Smooth muscle cell (in vitro differentiated cells): Measurements from ENCODE around the gene SLC25A21. TPM values are rescaled to one million over a fixed set of nuclear protein-coding genes. Genes with fewer than 3 reads are reported as not detected.

Experiments
- DNase-seq: peaks from one replicate; lab custom pipeline; 2025; ENCODE audit not compliant: unreplicated experiment; lab: John Stamatoyannopoulos, UW
- H2AFZ ChIP-seq: fragments of 200-600 bp; sonication (generic); 2 replicates; pipeline ENCODE4 v1.6.0; 2016; ENCODE audit warnings: antibody characterized with exemption, low read depth, mild to moderate bottlenecking
- H3F3A ChIP-seq: fragments of 200-600 bp; sonication (generic); 2 replicates; pipeline ENCODE4 v1.6.0; 2017; ENCODE audit warnings: antibody characterized with exemption, low read depth
- H3K27ac ChIP-seq: fragments of 200-600 bp; sonication (generic); 2 replicates; pipeline ENCODE4 v1.5.1; 2016; ENCODE audit warnings: low read depth, mild to moderate bottlenecking
- H3K27me3 ChIP-seq: fragments of 200-600 bp; sonication (generic); 2 replicates; pipeline ENCODE4 v1.6.1; 2016; ENCODE audit warnings: low read depth, mild to moderate bottlenecking
- H3K36me3 ChIP-seq: fragments of 200-600 bp; sonication (generic); 2 replicates; pipeline ENCODE4 v1.5.1; 2016; ENCODE audit warnings: low read depth
- H3K4me1 ChIP-seq: fragments of 200-600 bp; sonication (generic); 2 replicates; pipeline ENCODE4 v1.5.1; 2016; ENCODE audit warnings: low read depth
- H3K4me2 ChIP-seq: fragments of 200-600 bp; sonication (generic); 2 replicates; pipeline ENCODE4 v1.6.0; 2016; ENCODE audit warnings: mild to moderate bottlenecking
- H3K4me3 ChIP-seq: fragments of 200-600 bp; sonication (generic); 2 replicates; pipeline ENCODE4 v1.5.1; 2016; ENCODE audit warnings: mild to moderate bottlenecking
- H3K79me2 ChIP-seq: fragments of 200-600 bp; sonication (generic); 2 replicates; pipeline ENCODE4 v1.6.0; 2016; ENCODE audit warnings: low read depth, mild to moderate bottlenecking
- H3K9ac ChIP-seq: fragments of 200-600 bp; sonication (generic); 2 replicates; pipeline ENCODE4 v1.6.0; 2016; ENCODE audit warnings: low read depth
- H3K9me3 ChIP-seq: fragments of 200-600 bp; sonication (generic); replicated peaks from 2 replicates; pipeline ENCODE4 v1.5.1; 2016; ENCODE audit warnings: low read depth
- H4K20me1 ChIP-seq: fragments of 200-600 bp; sonication (generic); 2 replicates; pipeline ENCODE4 v1.6.0; 2016; ENCODE audit warnings: low read depth
- WGBS: methylation state at CpG from one replicate; pipeline ENCODE4 v1.1.7; 2016; ENCODE audit warnings: low lambda C conversion rate; 5-methylcytosine and 5-hydroxymethylcytosine counted together
- polyA plus RNA-seq: library from polyadenylated mRNA; unstranded; fragments of >200 nt; fragmentation: Nextera tagmentation; extraction: Ambion mirVana; gene quantifications from 2 replicates; pipeline ENCODE4 v1.2.1, GENCODE V29; 2016
- total RNA-seq: library from RNA; depleted of rRNA; stranded (reverse); fragments of >200 nt; gene quantifications from 2 replicates; pipeline ENCODE4 v1.2.3, GENCODE V29; 2014
- TF ChIP-seq, protein P1 (sequence below): fragments of 200-600 bp; sonication (generic); IDR thresholded peaks from 2 replicates; pipeline ENCODE4 v1.5.1; 2017; ENCODE audit warnings: borderline replicate concordance, mild to moderate bottlenecking, antibody characterized with exemption; ENCODE audit not compliant: insufficient read depth, poor library complexity, severe bottlenecking

SLC25A21 gene
- total and polyA plus RNA-seq, 2 experiments from 2014 or later: 1.1 TPM; not detected in 1

GRCh38 chr14:36857842-36858445 lies 314.5 kb downstream of the SLC25A21 start:
- TF ChIP-seq, protein P1, sequence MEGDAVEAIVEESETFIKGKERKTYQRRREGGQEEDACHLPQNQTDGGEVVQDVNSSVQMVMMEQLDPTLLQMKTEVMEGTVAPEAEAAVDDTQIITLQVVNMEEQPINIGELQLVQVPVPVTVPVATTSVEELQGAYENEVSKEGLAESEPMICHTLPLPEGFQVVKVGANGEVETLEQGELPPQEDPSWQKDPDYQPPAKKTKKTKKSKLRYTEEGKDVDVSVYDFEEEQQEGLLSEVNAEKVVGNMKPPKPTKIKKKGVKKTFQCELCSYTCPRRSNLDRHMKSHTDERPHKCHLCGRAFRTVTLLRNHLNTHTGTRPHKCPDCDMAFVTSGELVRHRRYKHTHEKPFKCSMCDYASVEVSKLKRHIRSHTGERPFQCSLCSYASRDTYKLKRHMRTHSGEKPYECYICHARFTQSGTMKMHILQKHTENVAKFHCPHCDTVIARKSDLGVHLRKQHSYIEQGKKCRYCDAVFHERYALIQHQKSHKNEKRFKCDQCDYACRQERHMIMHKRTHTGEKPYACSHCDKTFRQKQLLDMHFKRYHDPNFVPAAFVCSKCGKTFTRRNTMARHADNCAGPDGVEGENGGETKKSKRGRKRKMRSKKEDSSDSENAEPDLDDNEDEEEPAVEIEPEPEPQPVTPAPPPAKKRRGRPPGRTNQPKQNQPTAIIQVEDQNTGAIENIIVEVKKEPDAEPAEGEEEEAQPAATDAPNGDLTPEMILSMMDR: no peak
- Histone ChIP-seq H3K9me3 (no peaks in the 10 kb centered on the region), H3K9ac (no peak overlapping the region), H3K4me2 (no peak overlapping the region), H2AFZ (no peak overlapping the region), H4K20me1 (no peaks in the 10 kb centered on the region), H3K36me3 (no peaks in the 10 kb centered on the region), H3K4me1 (no peaks in the 10 kb centered on the region), H3F3A (no peaks in the 10 kb centered on the region), H3K4me3 (no peak overlapping the region), H3K27ac (no peak overlapping the region), H3K79me2 (no peaks in the 10 kb centered on the region), H3K27me3 (no peaks in the 10 kb centered on the region)
- no peak for DNase-seq
- WGBS: 79% methylated on average over 5 of the region's 5 CpGs

DNA sequence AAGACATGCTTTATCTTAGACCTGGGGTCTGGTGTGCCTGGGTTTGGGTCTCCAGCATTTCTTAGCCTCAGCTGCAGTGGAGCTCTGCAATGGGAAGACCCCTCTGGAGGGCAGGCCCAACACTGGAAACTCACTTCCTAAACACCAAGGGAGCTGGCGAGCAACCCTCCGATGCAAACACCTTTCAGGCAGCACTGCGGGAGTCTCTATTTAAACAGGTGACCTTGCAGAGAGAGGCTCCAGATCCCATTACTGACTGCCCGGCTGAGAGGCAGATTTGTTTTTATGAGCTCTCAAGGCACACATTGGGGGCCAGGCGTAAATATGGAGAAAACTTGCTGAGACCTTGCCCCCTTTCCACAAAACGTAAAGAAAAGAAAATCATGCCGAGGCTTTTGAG lies 315.3 kb downstream of the SLC25A21 start:
- no peaks in the 10 kb centered on the region for H4K20me1 ChIP-seq
- DNase-seq: no peak
- WGBS: 89% methylated on average over 7 of the region's 7 CpGs
- H3F3A ChIP-seq: no peaks in the 10 kb centered on the region
- no peak overlapping the region for H2AFZ ChIP-seq
- no peaks in the 10 kb centered on the region for H3K4me1 ChIP-seq
- no peak overlapping the region for H3K4me2 ChIP-seq
- no peaks in the 10 kb centered on the region for H3K36me3 ChIP-seq
- no peak overlapping the region for H3K9ac ChIP-seq
- H3K27me3 ChIP-seq: peaks cover 2% of the 10 kb centered on the region
- no peak overlapping the region for H3K4me3 ChIP-seq
- TF ChIP-seq, protein P1: no peak
- H3K79me2 ChIP-seq: no peaks in the 10 kb centered on the region
- no peak overlapping the region for H3K27ac ChIP-seq
- H3K9me3 ChIP-seq: no peaks in the 10 kb centered on the region

DNA sequence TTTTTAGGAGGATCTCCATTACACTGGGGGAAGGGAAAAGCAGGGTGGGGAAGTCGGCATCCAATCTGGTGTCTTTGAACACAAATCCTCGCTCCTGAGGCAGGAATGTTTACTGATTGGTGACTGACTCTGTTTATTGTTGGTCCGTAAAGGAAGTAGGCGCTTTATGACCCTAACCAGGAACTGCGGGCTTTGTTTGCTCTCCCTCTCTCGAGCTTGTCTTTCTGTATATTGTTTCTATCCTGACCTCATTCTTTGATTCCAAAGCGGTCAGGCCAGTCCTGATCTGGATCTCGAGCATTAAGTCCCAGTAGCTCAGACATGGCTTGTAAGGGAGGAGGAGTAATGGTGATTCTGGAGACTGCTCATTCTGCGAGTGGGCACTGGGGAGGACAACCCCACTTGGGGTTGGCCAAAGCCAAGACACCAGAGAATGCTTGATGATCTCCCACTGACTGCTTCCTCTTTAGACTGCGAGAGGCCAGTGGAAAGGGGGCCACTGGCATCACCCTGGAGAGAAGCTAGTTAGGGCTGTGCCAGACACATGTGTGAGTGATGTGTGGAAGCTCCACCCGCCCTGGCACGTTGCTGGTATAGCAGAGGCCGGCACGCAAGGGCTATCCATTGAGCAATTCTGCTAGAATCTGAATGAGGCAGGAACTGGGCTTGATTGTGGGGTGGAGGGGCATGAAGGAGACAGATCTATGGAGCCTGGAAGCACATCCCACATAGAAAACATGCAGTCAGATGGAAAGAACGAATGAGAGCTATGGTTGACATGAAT lies 316.1 kb downstream of the SLC25A21 start:
- Histone ChIP-seq H3K4me2 (no peak overlapping the region), H3K27me3 (peaks cover 9% of the 10 kb centered on the region), H4K20me1 (no peaks in the 10 kb centered on the region), H2AFZ (no peak overlapping the region), H3K4me1 (no peaks in the 10 kb centered on the region), H3K4me3 (no peak overlapping the region), H3K9ac (no peak overlapping the region), H3F3A (no peaks in the 10 kb centered on the region), H3K36me3 (no peaks in the 10 kb centered on the region), H3K79me2 (no peaks in the 10 kb centered on the region), H3K9me3 (no peaks in the 10 kb centered on the region), H3K27ac (no peak overlapping the region)
- DNase-seq: no peak
- TF ChIP-seq, protein P1: no peak
- 83% methylated on average over 15 of the region's 15 CpGs for WGBS
